GM12878 (cell line): Measurements from ENCODE around the gene COL23A1. TPM values are rescaled to one million over a fixed set of nuclear protein-coding genes. Genes with fewer than 3 reads are reported as not detected.

Source experiments
- ATAC-seq: fragments of 200-7000 bp; cut with Tn5 transposase; 3 replicates; pipeline ENCODE4 v1.9.1; 2020; ENCODE audit warnings: mild to moderate bottlenecking, moderate library complexity
- BruUV-seq: library from RNA; stranded (reverse); fragments of 400-500 nt; replicated peaks from 2 replicates; lab custom pipeline; 2021; lab: Mats Ljungman, UMichigan
- CTCF ChIA-PET: fragments of 300-600 bp; sonication (Branson Sonifier 250); formaldehyde crosslinking; extraction: SDS; loops from one replicate; lab custom pipeline; 2021; ENCODE audit warnings: inconsistent platforms; lab: Yijun Ruan, JAX
- POLR2A ChIA-PET: fragments of 350-600 bp; formaldehyde crosslinking; extraction: SDS; loops from one replicate; lab custom pipeline; 2021; ENCODE audit warnings: inconsistent platforms; lab: Charles Lee
- RAD21 ChIA-PET: fragments of 300-600 bp; sonication (Branson Sonifier 250); formaldehyde crosslinking; loops from one replicate; lab custom pipeline; 2023; ENCODE audit warnings: antibody characterized with exemption; ENCODE audit not compliant: unreplicated experiment; lab: Charles Lee
- SMC1A ChIA-PET: fragments of 300-600 bp; sonication (Branson Sonifier 250); formaldehyde crosslinking; loops from one replicate; lab custom pipeline; 2023; ENCODE audit not compliant: unreplicated experiment, uncharacterized antibody; lab: Charles Lee
- DNase-seq: peaks from one replicate; pipeline ENCODE4 v3.0.0-alpha.2; 2011; ENCODE audit warnings: low read depth, low spot score
- FAIRE-seq: peaks from 3 replicates; lab custom pipeline; 2011; peaks lifted over from hg19 to GRCh38; lab: Jason Lieb, UNC
- H2AFZ ChIP-seq: 2 replicates; pipeline ENCODE4 v1.6.0; 2011; ENCODE audit warnings: low read depth, low read length, control low read depth; ENCODE audit not compliant: control insufficient read depth
- H3K27ac ChIP-seq: 2 replicates; pipeline ENCODE4 v1.5.1; 2011; ENCODE audit warnings: control low read depth; ENCODE audit not compliant: control insufficient read depth, insufficient read depth
- H3K27me3 ChIP-seq, 2 experiments: replicated peaks in 1 of 2; 2 replicates each; pipeline versions ENCODE4 v1.6.0 to v1.6.1; 2011; ENCODE audit warnings: low read length in 1 of 2; ENCODE audit not compliant: control insufficient read depth in 2 of 2, insufficient read depth in 2 of 2
- H3K36me3 ChIP-seq, 2 experiments: 2 replicates each; pipeline ENCODE4 v1.5.1; 2011; ENCODE audit warnings: low read length in 1 of 2; ENCODE audit not compliant: control insufficient read depth in 2 of 2, insufficient read depth in 2 of 2
- H3K4me1 ChIP-seq: 2 replicates; pipeline ENCODE4 v1.6.1; 2011; ENCODE audit warnings: mild to moderate bottlenecking, low read length, moderate library complexity, mixed read lengths; ENCODE audit not compliant: control insufficient read depth, insufficient read depth
- H3K4me2 ChIP-seq: 2 replicates; pipeline ENCODE4 v1.6.0; 2011; ENCODE audit warnings: control low read depth; ENCODE audit not compliant: control insufficient read depth, insufficient read depth
- H3K4me3 ChIP-seq: fragments of 200-600 bp; sonication (generic); 2 replicates; pipeline ENCODE4 v1.5.1; 2016
- H3K79me2 ChIP-seq: 2 replicates; pipeline ENCODE4 v1.6.0; 2011; ENCODE audit warnings: low read length; ENCODE audit not compliant: control insufficient read depth, insufficient read depth
- H3K9ac ChIP-seq: 2 replicates; pipeline ENCODE4 v1.8.0; 2011; ENCODE audit warnings: low read length, control low read depth, mixed read lengths; ENCODE audit not compliant: control insufficient read depth, insufficient read depth
- H3K9me3 ChIP-seq: replicated peaks from 3 replicates; pipeline ENCODE4 v1.5.1; 2011; ENCODE audit warnings: mild to moderate bottlenecking, low read length; ENCODE audit not compliant: control insufficient read depth, insufficient read depth
- H4K20me1 ChIP-seq: 2 replicates; pipeline ENCODE4 v1.6.0; 2011; ENCODE audit not compliant: control insufficient read depth, insufficient read depth
- ATF7 ChIP-seq: fragments of 450-650 bp; IDR thresholded peaks from 2 replicates; pipeline ENCODE4 v1.6.1; 2016; ENCODE audit warnings: low read depth, mild to moderate bottlenecking
- CREM ChIP-seq: IDR thresholded peaks from 2 replicates; pipeline ENCODE4 v1.6.1; 2014; ENCODE audit warnings: antibody characterized with exemption, low read depth
- HCFC1 ChIP-seq: fragments of 150-350 bp; IDR thresholded peaks from 2 replicates; pipeline ENCODE4 v1.6.1; 2014; ENCODE audit warnings: low read length
- LARP7 ChIP-seq: fragments of 450-650 bp; IDR thresholded peaks from 2 replicates; pipeline ENCODE4 v1.6.1; 2017; ENCODE audit warnings: mild to moderate bottlenecking
- NBN ChIP-seq: fragments of 450-650 bp; IDR thresholded peaks from 2 replicates; pipeline ENCODE4 v1.6.1; 2016
- NFIC ChIP-seq: IDR thresholded peaks from 2 replicates; pipeline ENCODE4 v1.6.1; 2012; ENCODE audit warnings: low read depth, mild to moderate bottlenecking, inconsistent platforms, low read length, moderate library complexity
- POLR2AphosphoS2 ChIP-seq: IDR thresholded peaks from 2 replicates; pipeline ENCODE4 v1.6.1; 2011; ENCODE audit warnings: low read depth, mild to moderate bottlenecking, low read length, improper control_type of control experiment, moderate library complexity
- RELA ChIP-seq: fragments of 450-650 bp; IDR thresholded peaks from 2 replicates; pipeline ENCODE4 v1.8.0; 2014; ENCODE audit warnings: borderline replicate concordance; ENCODE audit not compliant: partially characterized antibody
- SMC3 ChIP-seq: IDR thresholded peaks from 2 replicates; pipeline ENCODE4 v1.6.1; 2011; ENCODE audit warnings: low read length, improper control_type of control experiment, borderline replicate concordance
- WGBS: methylation state at CpG from one replicate; pipeline ENCODE4 v1.1.6; 2016; ENCODE audit warnings: low lambda C conversion rate; ENCODE audit not compliant: insufficient replicate concordance, insufficient coverage; ENCODE audit errors: missing lambda C conversion rate; 5-methylcytosine and 5-hydroxymethylcytosine counted together
- in situ Hi-C: fragments of 300-500 bp; cut with MboI; formaldehyde crosslinking; loops from 9 replicates; pipeline ENCODE4 v1.14.3; 2018; ENCODE audit warnings: mixed read lengths
- intact Hi-C: fragments of 100-400 bp; cut with micrococcal nuclease; formaldehyde crosslinking; loops from one replicate; pipeline ENCODE4 v1.14.2; 2022; ENCODE audit not compliant: unreplicated experiment
- polyA plus RNA-seq, 11 experiments: library from polyadenylated mRNA; depleted of rRNA in 4 of 11; unstranded in 6 of 11; stranded (reverse) in 5 of 11; fragments of >200 nt; fragmentation: Nextera tagmentation in 4 of 11; fragmentation: Illumina TruSeq in 1 of 11; extraction: Ambion mirVana in 4 of 11; extraction: Trizol in 1 of 11; gene quantifications; 1 replicate in 1 of 11; 2 replicates in 10 of 11; pipeline versions ENCODE4 v1.2.1 to v1.2.3, GENCODE V29; 2011 to 2016; ENCODE audit warnings: inconsistent platforms in 2 of 11, missing spikeins in 2 of 11, low read depth in 1 of 11
- total RNA-seq, 4 experiments: library from RNA; depleted of rRNA in 3 of 4; stranded (reverse); fragments of >200 nt in 3 of 4; fragmentation: Illumina TruSeq in 1 of 4; extraction: Trizol in 1 of 4; gene quantifications; 2 replicates each; pipeline versions ENCODE4 v1.2.1 to v1.2.3, GENCODE V29; 2013 to 2021
- TF ChIP-seq, protein P1 (sequence below): fragments of 450-650 bp; IDR thresholded peaks from 2 replicates; pipeline ENCODE4 v1.6.1; 2014; ENCODE audit warnings: mild to moderate bottlenecking

The COL23A1 gene
- total and polyA plus RNA-seq, 10 of the 15 experiments (the other 5 are each of a cell fraction or from before 2014, with no cell fraction given), result 0.03 to 0.83 (median 0.09) TPM; not detected in 5

DNA sequence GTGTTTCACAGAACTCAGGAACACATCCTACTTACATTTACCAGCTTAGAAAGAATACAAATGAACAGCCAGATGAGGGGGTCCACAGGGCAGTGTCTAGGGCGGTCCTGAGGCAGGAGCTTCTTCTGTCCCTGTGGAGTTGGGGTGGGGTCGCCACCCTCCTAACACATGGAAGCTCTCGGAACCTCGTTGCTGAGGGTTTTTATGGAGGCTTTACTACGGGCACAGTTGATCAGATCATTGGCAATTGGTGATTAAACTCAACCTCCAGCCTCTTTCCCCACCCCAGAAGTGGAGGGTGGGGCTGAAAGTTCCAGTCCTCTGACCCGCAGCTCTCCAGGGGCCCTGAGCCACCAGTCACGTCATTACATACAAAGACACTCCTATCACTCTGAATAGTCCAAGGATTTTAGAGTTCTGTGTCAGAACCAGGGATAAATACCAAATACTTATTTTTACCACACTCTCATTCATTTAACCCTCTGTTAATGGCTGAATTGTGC, 156.9 kb downstream of the COL23A1 start:
- Histone ChIP-seq H3K4me3 (no peak overlapping the region), H4K20me1 (no peaks in the 10 kb centered on the region), H3K9ac (no peak overlapping the region), H3K27ac (no peak overlapping the region), H3K9me3 (no peaks in the 10 kb centered on the region), H3K4me1 (no peaks in the 10 kb centered on the region), H3K36me3 (no peaks in the 10 kb centered on the region), H3K79me2 (no peaks in the 10 kb centered on the region), H3K4me2 (no peak overlapping the region), H3K27me3 (no peaks in the 10 kb centered on the region), H2AFZ (no peak overlapping the region)
- ATAC-seq (no peak), FAIRE-seq (no peak), DNase-seq (no peak)
- 29% methylated on average over 7 of the region's 7 CpGs for WGBS
- SMC1A ChIA-PET, result no interaction called here
- CTCF ChIA-PET, result interaction anchor here (0.7 kb wide), 1 partner anchor 27 kb away, joined by 3 read pairs; no protein-coding TSS in a partner anchor
- in situ Hi-C loops (no loop called here), intact Hi-C loops (no loop called here)
- BruUV-seq, result no TSS peak
- no peak for TF ChIP-seq RELA
- no peak for TF ChIP-seq CREM
- no peak for TF ChIP-seq ATF7
- no peak for TF ChIP-seq LARP7
- no peak for TF ChIP-seq HCFC1
- TF ChIP-seq, protein P1, sequence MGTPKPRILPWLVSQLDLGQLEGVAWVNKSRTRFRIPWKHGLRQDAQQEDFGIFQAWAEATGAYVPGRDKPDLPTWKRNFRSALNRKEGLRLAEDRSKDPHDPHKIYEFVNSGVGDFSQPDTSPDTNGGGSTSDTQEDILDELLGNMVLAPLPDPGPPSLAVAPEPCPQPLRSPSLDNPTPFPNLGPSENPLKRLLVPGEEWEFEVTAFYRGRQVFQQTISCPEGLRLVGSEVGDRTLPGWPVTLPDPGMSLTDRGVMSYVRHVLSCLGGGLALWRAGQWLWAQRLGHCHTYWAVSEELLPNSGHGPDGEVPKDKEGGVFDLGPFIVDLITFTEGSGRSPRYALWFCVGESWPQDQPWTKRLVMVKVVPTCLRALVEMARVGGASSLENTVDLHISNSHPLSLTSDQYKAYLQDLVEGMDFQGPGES, result no peak
- TF ChIP-seq SMC3, result no peak
- no peak for TF ChIP-seq NBN
- no peak for TF ChIP-seq POLR2AphosphoS2
- TF ChIP-seq NFIC, result no peak
- RAD21 ChIA-PET, result no interaction called here
- POLR2A ChIA-PET, result no interaction called here
